Stimulated activated naive CD8-positive, alpha-beta T cell treated with anti-CD3 and anti-CD28 coated beads, Interleukin-15, Interleukin-2, amounts not matched to agents 100 U/mL and 50 U/mL, for 24 hours (primary cell): ENCODE results near the gene ST6GALNAC3.
"Not testable (repeated sequence)": the region's sequence is repeated elsewhere in the genome, so short reads cannot be mapped to it uniquely, and the experiment has no call there.

Experiments used
- ATAC-seq: fragments of 150-1000 bp; cut with Tn5 transposase; one replicate; pipeline ENCODE4 v1.10.0; 2021
- DNase-seq: peaks from one replicate; pipeline ENCODE4 v3.0.0; 2021

Gene ST6GALNAC3

GRCh38 chr1:76074321-76075187, at the start of gene ST6GALNAC3:
Gene ST6GALNAC3, plus strand, starts transcription at chr1:76074746.
- ATAC-seq, result peak; percentile 92
- peak; percentile 82 for DNase-seq

GRCh38 chr1:76027341-76027740, 47.2 kb upstream of the ST6GALNAC3 start:
- DNase-seq, result no peak
- no peak for ATAC-seq

- ATAC-seq (no peak), DNase-seq (no peak)
These were observed 45.2 kb upstream of the ST6GALNAC3 start for GRCh38 chr1:76029331-76029730.

GRCh38 chr1:76031496-76031895, 43.0 kb upstream of the ST6GALNAC3 start:
- no peak for ATAC-seq
- DNase-seq, result no peak

- no peak for ATAC-seq
- DNase-seq, result no peak
These were observed 40.6 kb upstream of the ST6GALNAC3 start for GRCh38 chr1:76033800-76034475.

- DNase-seq, result no peak
- no peak for ATAC-seq
These were observed 39.5 kb upstream of the ST6GALNAC3 start for GRCh38 chr1:76035053-76035452.

- DNase-seq, result no peak
- no peak for ATAC-seq
These were observed 37.2 kb upstream of the ST6GALNAC3 start for GRCh38 chr1:76037324-76037723.

GRCh38 chr1:76038287-76039004, 36.1 kb upstream of the ST6GALNAC3 start:
- ATAC-seq (no peak), DNase-seq (no peak)

- DNase-seq (no peak), ATAC-seq (no peak)
These were observed 28.4 kb upstream of the ST6GALNAC3 start for GRCh38 chr1:76046149-76046548.

- no peak for ATAC-seq
- no peak for DNase-seq
These were observed 26.3 kb upstream of the ST6GALNAC3 start for GRCh38 chr1:76048219-76048618.

GRCh38 chr1:76048926-76049325, 25.6 kb upstream of the ST6GALNAC3 start:
- DNase-seq, result no peak
- ATAC-seq, result no peak

- ATAC-seq, result no peak
- DNase-seq, result no peak
These were observed 25.0 kb upstream of the ST6GALNAC3 start for GRCh38 chr1:76049498-76049897.

GRCh38 chr1:76050073-76050472, 24.5 kb upstream of the ST6GALNAC3 start:
- not testable (repeated sequence) for ATAC-seq, DNase-seq

GRCh38 chr1:76053021-76053420, 21.5 kb upstream of the ST6GALNAC3 start:
- DNase-seq (no peak), ATAC-seq (peak; percentile 43)

- no peak for ATAC-seq
- no peak for DNase-seq
These were observed 20.2 kb upstream of the ST6GALNAC3 start for GRCh38 chr1:76054359-76054758.

GRCh38 chr1:76055987-76056386, 18.6 kb upstream of the ST6GALNAC3 start:
- ATAC-seq, result no peak
- no peak for DNase-seq

- ATAC-seq (no peak), DNase-seq (no peak)
These were observed 15.1 kb upstream of the ST6GALNAC3 start for GRCh38 chr1:76059451-76059850.

GRCh38 chr1:76065270-76065669, 9.3 kb upstream of the ST6GALNAC3 start:
- ATAC-seq, result no peak
- no peak for DNase-seq

GRCh38 chr1:76066394-76066793, 8.2 kb upstream of the ST6GALNAC3 start:
- ATAC-seq, result no peak
- no peak for DNase-seq

- ATAC-seq, result no peak
- no peak for DNase-seq
These were observed 6.0 kb upstream of the ST6GALNAC3 start for GRCh38 chr1:76068542-76068941.

- no peak for DNase-seq
- no peak for ATAC-seq
These were observed 5.5 kb upstream of the ST6GALNAC3 start for GRCh38 chr1:76068953-76069561.

- DNase-seq (no peak), ATAC-seq (no peak)
These were observed 4.0 kb upstream of the ST6GALNAC3 start for GRCh38 chr1:76070538-76070937.
